HAP-1 (cell line): ENCODE data around the gene FOXK2.

Experiments
- DNase-seq, 2 experiments: peaks; one replicate each; pipeline ENCODE4 v3.0.0-alpha.2; 2016 to 2020; ENCODE audit warnings: low spot score in 2 of 2
- H3K27me3 ChIP-seq: fragments of 250-450 bp; sonication (Bioruptor Pico); 2 replicates; pipeline ENCODE4 v1.5.1; 2020; ENCODE audit warnings: low read depth, mild to moderate bottlenecking, moderate library complexity
- H3K36me3 ChIP-seq: fragments of 250-450 bp; sonication (Bioruptor Pico); replicated peaks from 2 replicates; pipeline ENCODE4 v1.5.1; 2020; ENCODE audit warnings: mild to moderate bottlenecking
- H3K4me1 ChIP-seq: fragments of 250-450 bp; sonication (Bioruptor Pico); 2 replicates; pipeline ENCODE4 v1.5.1; 2020; ENCODE audit warnings: mild to moderate bottlenecking
- H3K4me3 ChIP-seq: fragments of 250-450 bp; sonication (Bioruptor Pico); 2 replicates; pipeline ENCODE4 v1.5.1; 2020; ENCODE audit warnings: mild to moderate bottlenecking, moderate library complexity
- H3K9me3 ChIP-seq: fragments of 250-450 bp; sonication (Bioruptor Pico); 2 replicates; pipeline ENCODE4 v1.5.1; 2020; ENCODE audit warnings: mild to moderate bottlenecking, moderate library complexity
- in situ Hi-C: fragments of 300-500 bp; cut with MboI; formaldehyde crosslinking; loops from 3 replicates; pipeline ENCODE4 v1.14.3; 2020; ENCODE audit warnings: low sequenced_read_pairs, inconsistent platforms, mixed read lengths

FOXK2 gene

GRCh38 chr17:82598256-82599119 lies 79.0 kb downstream of the FOXK2 start:
- Histone ChIP-seq H3K36me3 (peaks cover 91% of the 10 kb centered on the region), H3K4me1 (peaks cover 1% of the 10 kb centered on the region), H3K9me3 (no peaks in the 10 kb centered on the region), H3K4me3 (no peak overlapping the region), H3K27me3 (no peaks in the 10 kb centered on the region)
- no peak for DNase-seq
- in situ Hi-C loops: no loop called here

- Histone ChIP-seq H3K4me1 (no peaks in the 10 kb centered on the region), H3K36me3 (peaks cover 85% of the 10 kb centered on the region), H3K27me3 (no peaks in the 10 kb centered on the region), H3K4me3 (no peak overlapping the region), H3K9me3 (no peaks in the 10 kb centered on the region)
- in situ Hi-C loops: no loop called here
- DNase-seq: no peak
These were observed 80.4 kb downstream of the FOXK2 start for GRCh38 chr17:82599674-82600661.

- no peak for DNase-seq
- Histone ChIP-seq H3K36me3 (peaks cover 82% of the 10 kb centered on the region), H3K4me3 (no peak overlapping the region), H3K27me3 (no peaks in the 10 kb centered on the region), H3K9me3 (no peaks in the 10 kb centered on the region), H3K4me1 (no peaks in the 10 kb centered on the region)
- in situ Hi-C loops: no loop called here
These were observed 81.4 kb downstream of the FOXK2 start for GRCh38 chr17:82600731-82601446.

- H3K4me3 ChIP-seq: no peak overlapping the region
- no peak for DNase-seq
- H3K36me3 ChIP-seq: peaks cover 80% of the 10 kb centered on the region
- H3K4me1 ChIP-seq: no peaks in the 10 kb centered on the region
- no peaks in the 10 kb centered on the region for H3K27me3 ChIP-seq
- H3K9me3 ChIP-seq: no peaks in the 10 kb centered on the region
- in situ Hi-C loops: no loop called here
These were observed 82.0 kb downstream of the FOXK2 start for GRCh38 chr17:82601447-82602000.

DNA sequence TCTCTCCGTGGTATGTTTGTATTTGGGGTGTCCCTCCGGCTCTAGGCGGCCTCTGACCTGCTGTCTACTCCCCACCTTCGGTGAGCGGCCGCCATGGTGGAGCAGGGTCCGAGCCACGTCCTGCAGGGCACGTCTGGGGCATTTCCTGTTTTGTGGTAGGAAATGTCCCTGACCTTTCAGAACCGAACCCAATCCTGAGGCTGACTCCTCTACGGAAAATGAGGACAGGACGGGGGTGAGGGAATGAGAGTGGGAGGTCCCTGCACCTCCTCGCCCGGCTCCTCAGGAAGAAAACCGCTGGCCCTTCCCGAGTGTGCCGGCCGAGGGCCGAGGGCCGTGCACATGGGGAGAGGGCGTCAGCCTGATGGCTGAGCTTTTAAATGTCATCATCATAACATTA lies 83.0 kb downstream of the FOXK2 start:
- H3K36me3 ChIP-seq: peaks cover 72% of the 10 kb centered on the region
- no peaks in the 10 kb centered on the region for H3K9me3 ChIP-seq
- in situ Hi-C loops: no loop called here
- no peaks in the 10 kb centered on the region for H3K4me1 ChIP-seq
- DNase-seq: no peak
- no peaks in the 10 kb centered on the region for H3K27me3 ChIP-seq
- H3K4me3 ChIP-seq: no peak overlapping the region

GRCh38 chr17:82602986-82603710 lies 83.6 kb downstream of the FOXK2 start:
- H3K27me3 ChIP-seq: no peaks in the 10 kb centered on the region
- peaks cover 70% of the 10 kb centered on the region for H3K36me3 ChIP-seq
- DNase-seq: no peak
- H3K4me3 ChIP-seq: no peak overlapping the region
- H3K9me3 ChIP-seq: no peaks in the 10 kb centered on the region
- in situ Hi-C loops: no loop called here
- no peaks in the 10 kb centered on the region for H3K4me1 ChIP-seq

DNA sequence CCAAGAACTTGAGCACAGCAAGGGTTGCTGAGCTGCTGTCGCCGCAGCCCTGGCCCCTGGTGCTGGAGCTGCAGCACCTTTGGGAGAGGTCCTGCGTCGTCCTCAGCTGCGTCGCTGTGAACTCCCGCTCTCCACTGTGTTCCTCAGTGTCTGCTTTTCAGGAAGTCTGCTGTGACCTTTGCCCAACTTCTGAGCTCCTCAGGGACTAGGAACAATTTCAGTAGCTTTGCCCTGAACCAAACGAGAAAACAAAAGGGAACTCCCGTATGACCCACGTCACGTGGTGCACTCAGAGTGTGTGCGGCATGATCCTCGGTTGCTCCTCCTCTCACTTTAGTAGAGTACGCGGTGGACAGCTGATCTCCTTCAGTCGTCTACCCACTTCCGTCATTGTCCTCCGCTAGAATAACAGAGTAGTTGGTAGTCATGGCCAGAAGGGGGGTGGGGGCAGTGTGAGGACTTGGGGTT lies 84.5 kb downstream of the FOXK2 start:
- peaks cover 64% of the 10 kb centered on the region for H3K36me3 ChIP-seq

GRCh38 chr17:82604532-82604931 lies 85.0 kb downstream of the FOXK2 start:
- Histone ChIP-seq H3K4me1 (no peaks in the 10 kb centered on the region), H3K9me3 (no peaks in the 10 kb centered on the region), H3K27me3 (no peaks in the 10 kb centered on the region), H3K4me3 (no peak overlapping the region), H3K36me3 (peaks cover 59% of the 10 kb centered on the region)
- in situ Hi-C loops: no loop called here
- no peak for DNase-seq

More for the DNA sequence above, 84.5 kb downstream of the FOXK2 start:
- Histone ChIP-seq H3K4me3 (no peak overlapping the region), H3K27me3 (no peaks in the 10 kb centered on the region), H3K4me1 (no peaks in the 10 kb centered on the region), H3K9me3 (no peaks in the 10 kb centered on the region)
- in situ Hi-C loops: no loop called here
- DNase-seq: no peak

- H3K36me3 ChIP-seq: peaks cover 47% of the 10 kb centered on the region
- no peaks in the 10 kb centered on the region for H3K4me1 ChIP-seq
- no peaks in the 10 kb centered on the region for H3K27me3 ChIP-seq
- H3K9me3 ChIP-seq: no peaks in the 10 kb centered on the region
- in situ Hi-C loops: no loop called here
- no peak overlapping the region for H3K4me3 ChIP-seq
- no peak for DNase-seq
These were observed 86.5 kb downstream of the FOXK2 start for GRCh38 chr17:82605939-82606600.

GRCh38 chr17:82608816-82609215 lies 89.3 kb downstream of the FOXK2 start:
- Histone ChIP-seq H3K36me3 (peaks cover 20% of the 10 kb centered on the region), H3K27me3 (no peaks in the 10 kb centered on the region), H3K4me1 (no peaks in the 10 kb centered on the region), H3K4me3 (no peak overlapping the region), H3K9me3 (no peaks in the 10 kb centered on the region)
- in situ Hi-C loops: no loop called here
- DNase-seq: no peak

DNA sequence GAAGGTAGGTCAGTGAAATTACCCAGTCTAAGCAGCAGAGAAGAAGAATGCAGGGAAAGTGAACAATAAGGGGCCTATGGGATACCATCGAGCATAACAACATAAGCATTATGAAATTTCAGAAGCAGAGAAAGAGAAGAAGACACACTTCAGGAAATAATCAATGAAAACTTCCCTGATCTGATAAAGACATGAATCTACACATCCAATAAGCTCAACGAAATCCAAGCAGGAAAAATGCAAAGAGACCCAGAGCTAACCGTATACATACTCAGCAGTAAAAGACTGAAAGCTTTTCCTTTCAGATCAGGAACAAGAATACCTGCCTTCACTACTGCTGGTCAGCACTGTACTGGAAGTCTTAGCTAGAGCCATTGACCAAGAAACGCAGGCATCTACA lies 90.1 kb downstream of the FOXK2 start:
- no peak for DNase-seq
- H3K9me3 ChIP-seq: no peaks in the 10 kb centered on the region
- in situ Hi-C loops: no loop called here
- H3K4me3 ChIP-seq: no peak overlapping the region
- peaks cover 21% of the 10 kb centered on the region for H3K36me3 ChIP-seq
- no peaks in the 10 kb centered on the region for H3K4me1 ChIP-seq
- no peaks in the 10 kb centered on the region for H3K27me3 ChIP-seq
